Kidney glomerular epithelial cell (primary cell): Measurements from ENCODE around the gene CC2D2B.
"Not testable (repeated sequence)": the region's sequence is repeated elsewhere in the genome, so short reads cannot be mapped to it uniquely, and the experiment has no call there.

Experiments used
- DNase-seq: peaks from one replicate; lab custom pipeline; 2025; lab: John Stamatoyannopoulos, UW

CC2D2B gene

GRCh38 chr10:96017191-96017687 lies 109.5 kb downstream of the CC2D2B start:
- peak; percentile 60 for DNase-seq

DNA sequence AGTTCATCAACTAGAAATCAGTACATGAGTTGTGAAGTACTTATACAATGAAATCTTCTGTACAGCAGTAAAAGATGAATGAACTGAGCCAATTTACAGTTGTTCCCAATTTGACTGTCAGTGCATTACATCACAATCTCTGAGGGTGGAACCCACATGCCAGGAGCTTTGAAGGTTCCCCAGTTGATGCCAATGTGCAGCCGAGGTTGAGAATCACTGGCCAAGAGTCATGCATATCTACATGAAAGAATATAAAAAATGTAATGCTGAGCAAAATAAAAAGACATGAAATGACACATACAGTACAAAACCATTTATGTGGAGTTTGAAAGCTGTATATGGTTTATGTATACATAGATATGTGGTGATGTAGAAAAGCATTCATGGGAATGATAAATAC lies 113.6 kb downstream of the CC2D2B start:
- no peak for DNase-seq

GRCh38 chr10:96022739-96023138 lies 115.0 kb downstream of the CC2D2B start:
- DNase-seq = no peak

GRCh38 chr10:96023168-96023567 lies 115.4 kb downstream of the CC2D2B start:
- DNase-seq = no peak

- DNase-seq = no peak
Observed at GRCh38 chr10:96025566-96025965, 117.8 kb downstream of the CC2D2B start.

GRCh38 chr10:96034625-96035024 lies 126.8 kb downstream of the CC2D2B start:
- DNase-seq = no peak

DNA sequence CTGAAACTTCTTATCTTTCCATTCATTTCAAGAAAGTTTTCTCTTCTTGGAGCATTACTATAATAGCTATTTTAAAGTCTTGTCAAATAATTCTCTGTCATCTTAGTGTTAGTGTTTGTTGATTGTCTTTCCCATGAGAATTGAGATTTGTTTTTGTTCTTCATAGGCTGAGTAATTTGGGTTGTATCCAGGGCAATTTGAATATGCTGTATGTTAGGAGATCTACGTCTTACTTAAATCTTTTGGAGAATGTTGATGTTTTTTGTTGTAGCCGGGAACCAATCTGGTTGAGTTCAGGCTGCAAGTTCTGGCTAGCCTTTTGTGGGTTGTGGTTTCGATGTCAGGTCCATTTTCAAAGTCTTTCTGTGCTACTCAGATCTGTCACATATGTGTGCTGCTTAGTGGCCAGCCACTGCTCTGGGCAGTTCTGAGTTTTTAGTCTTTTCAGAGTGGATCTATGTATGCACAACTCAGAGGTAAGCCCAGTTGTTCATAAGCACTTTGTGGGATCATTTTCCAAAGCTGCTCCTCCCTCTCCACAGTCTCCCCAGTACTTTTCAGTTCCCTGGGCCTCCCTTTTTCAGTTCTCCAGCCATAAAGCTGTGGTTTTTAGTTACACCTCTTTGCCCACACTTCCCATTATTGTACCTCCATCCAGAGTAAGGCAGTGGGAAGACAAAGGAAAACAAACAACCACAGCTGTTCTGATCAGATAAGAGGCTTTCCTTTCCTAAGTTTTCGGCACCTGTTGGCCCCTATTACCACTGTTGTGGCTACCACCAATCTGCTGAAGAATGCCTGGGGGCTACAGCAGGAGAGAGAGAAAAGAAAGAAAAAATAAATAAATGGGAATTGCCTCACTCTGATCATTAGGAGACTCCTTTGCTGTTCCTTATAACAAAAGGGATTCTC lies 131.0 kb downstream of the CC2D2B start:
- DNase-seq = no peak

DNA sequence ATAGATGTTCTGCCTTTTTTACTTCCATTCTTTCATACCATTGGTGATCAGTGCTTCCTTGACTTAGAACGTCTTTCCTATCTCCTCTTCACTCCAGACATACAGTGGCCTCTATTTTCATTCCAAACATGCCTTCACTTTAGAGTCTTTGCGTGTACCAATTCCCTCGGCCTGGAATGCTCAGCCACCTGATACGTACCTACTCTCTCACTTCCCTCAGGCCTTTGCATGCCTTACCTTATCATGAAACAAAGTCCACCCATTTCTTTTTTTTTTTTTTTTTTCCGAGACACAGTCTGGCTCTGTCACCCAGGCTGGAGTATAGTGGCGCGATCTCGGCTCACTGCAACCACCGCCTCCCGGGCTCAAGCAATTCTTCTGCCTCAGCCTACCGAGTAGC lies 133.4 kb downstream of the CC2D2B start:
- DNase-seq = no peak

- DNase-seq = peak; percentile 58
Observed at GRCh38 chr10:96043033-96043892, 135.5 kb downstream of the CC2D2B start, which contains the start of gene CCNJ. Gene CCNJ, plus strand, starts transcription at chr10:96043583. Its CDS starts 811 bp downstream, at chr10:96044394.

GRCh38 chr10:96043893-96044715 lies 136.3 kb downstream of the CC2D2B start:
- DNase-seq = peak; percentile 27

- no peak for DNase-seq
Observed at GRCh38 chr10:96044736-96045135, 137.0 kb downstream of the CC2D2B start.

DNA sequence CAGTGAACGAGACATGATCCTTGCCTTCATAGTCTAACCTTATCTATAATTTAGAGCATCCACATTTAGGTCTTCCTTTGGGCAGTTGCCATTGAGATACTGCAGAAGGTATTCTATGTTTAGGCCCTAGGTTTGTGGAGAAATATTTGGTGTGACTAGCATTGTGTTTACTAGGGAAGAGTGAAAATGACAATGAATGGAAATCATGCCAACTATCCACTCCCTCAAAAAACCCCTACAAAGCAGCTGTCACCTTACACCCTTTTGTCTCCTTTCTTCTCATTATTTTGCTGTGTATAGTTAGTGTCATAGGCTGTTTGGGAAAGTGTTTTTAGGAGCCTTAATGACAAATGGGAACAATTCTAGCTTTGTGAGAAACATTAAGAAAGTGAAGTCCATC lies 138.8 kb downstream of the CC2D2B start:
- DNase-seq = no peak

- DNase-seq = no peak
Observed at GRCh38 chr10:96047004-96047649, 139.4 kb downstream of the CC2D2B start.

GRCh38 chr10:96047925-96048324 lies 140.2 kb downstream of the CC2D2B start:
- DNase-seq = not testable (repeated sequence)

DNA sequence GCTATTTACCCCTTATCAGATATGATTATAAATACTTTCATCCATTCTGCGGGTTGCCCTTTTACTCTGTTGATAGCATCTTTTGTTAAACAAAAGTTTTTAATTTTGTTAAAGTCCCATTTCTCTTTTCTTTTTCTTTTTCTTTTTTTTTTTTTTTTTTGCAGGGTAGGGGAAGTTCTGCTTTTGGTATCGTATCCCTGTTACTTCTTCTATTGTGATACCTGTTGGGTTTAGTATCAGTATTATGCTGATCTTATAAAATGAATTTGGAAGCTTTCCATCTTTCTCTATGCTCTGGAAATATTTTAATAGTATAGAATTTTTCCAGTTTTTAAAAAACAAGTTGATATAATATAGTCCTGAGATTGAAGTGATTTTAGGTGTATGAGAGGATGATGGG lies 141.6 kb downstream of the CC2D2B start:
- DNase-seq = no peak

- no peak for DNase-seq
Observed at GRCh38 chr10:96053985-96054384, 146.2 kb downstream of the CC2D2B start.

- no peak for DNase-seq
Observed at GRCh38 chr10:96056787-96057186, 149.0 kb downstream of the CC2D2B start.

GRCh38 chr10:96061232-96061631 lies 153.5 kb downstream of the CC2D2B start:
- DNase-seq = no peak

DNA sequence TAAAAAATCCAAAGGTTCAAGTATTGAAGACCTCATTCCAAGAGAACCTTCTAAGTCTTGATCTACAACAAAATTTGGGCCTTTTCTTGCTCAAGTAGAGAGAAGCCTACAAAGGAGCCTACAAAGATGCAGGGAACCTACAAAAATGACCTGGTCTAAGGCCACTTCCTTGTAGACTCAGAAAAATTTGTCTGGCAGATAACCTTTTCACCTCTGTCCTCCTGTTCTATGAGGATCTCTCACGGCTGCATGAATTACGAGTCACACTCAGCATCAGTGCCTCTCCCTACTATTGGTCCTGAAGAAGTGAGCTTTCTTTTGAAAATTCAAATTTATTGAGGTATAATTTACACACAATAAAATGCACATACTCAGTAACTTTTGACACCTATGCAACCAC lies 164.9 kb downstream of the CC2D2B start:
- peak; percentile 13 for DNase-seq

GRCh38 chr10:96073722-96074121 lies 165.9 kb downstream of the CC2D2B start:
- no peak for DNase-seq

GRCh38 chr10:96074776-96075175 lies 167.0 kb downstream of the CC2D2B start:
- DNase-seq = no peak
